ENCODE measurements around the gene NDUFS5. TPM values are rescaled to one million over a fixed set of nuclear protein-coding genes. Genes with fewer than 3 reads are reported as not detected.
"Not testable (repeated sequence)": the region's sequence is repeated elsewhere in the genome, so short reads cannot be mapped to it uniquely, and the experiment has no call there.

NDUFS5 gene
- total RNA-seq, 4 donors from 2014 or later, result 300 to 553 (median 521) TPM

GRCh38 chr1:39051956-39052355 lies 25.8 kb downstream of the NDUFS5 start:
- WGBS, 2 donors (ENCODE audit: low coverage in 1 of 2), result 100% methylated on average over 1 to 3 of the region's 4 CpGs
- TF ChIP-seq POLR2AphosphoS5 (IDR thresholded peaks at IDR 0.05), result no peak
- no peak for TF ChIP-seq EP300 (IDR thresholded peaks at IDR 0.05)
- no peak for TF ChIP-seq POLR2A (IDR thresholded peaks at IDR 0.05)
- no peak for TF ChIP-seq CTCF (IDR thresholded peaks at IDR 0.05)
- peaks cover 0 to 20% of the 10 kb centered on the region in 2 donors for H3K36me3 ChIP-seq
- H3K4me1 ChIP-seq, result peaks cover 0 to 4% (median 0%) of the 10 kb centered on the region in 3 donors
- no peaks in the 10 kb centered on the region for H3K27me3 ChIP-seq
- ATAC-seq, result no peak
- H3K9me3 ChIP-seq, result no peaks in the 10 kb centered on the region
- H3K27ac ChIP-seq, result no peak overlapping the region
- H3K4me3 ChIP-seq, result no peak overlapping the region

- H3K4me1 ChIP-seq, ATAC-seq, H3K9me3 ChIP-seq, H3K27ac ChIP-seq, H3K4me3 ChIP-seq, H3K27me3 ChIP-seq, H3K36me3 ChIP-seq: not testable (repeated sequence)
- 91 to 93% methylated on average over 8 of the region's 8 CpGs for WGBS, 2 donors (ENCODE audit: low coverage in 1 of 2)
Measured at GRCh38 chr1:39055213-39055710, 29.1 kb downstream of the NDUFS5 start.

GRCh38 chr1:39061516-39061915 lies 35.4 kb downstream of the NDUFS5 start:
- H3K36me3 ChIP-seq, H3K27ac ChIP-seq, H3K27me3 ChIP-seq, H3K9me3 ChIP-seq, ATAC-seq, H3K4me3 ChIP-seq, H3K4me1 ChIP-seq: not testable (repeated sequence)
- WGBS, 2 donors (ENCODE audit: low coverage in 1 of 2), result 93% methylated on average over 5 of the region's 7 CpGs; no CpG with 5 or more reads in 1 of the 2 donors

- no peak for ATAC-seq
- Histone ChIP-seq H3K4me3 (no peak overlapping the region), H3K4me1 (no peaks in the 10 kb centered on the region), H3K27ac (no peak overlapping the region), H3K27me3 (no peaks in the 10 kb centered on the region), H3K9me3 (no peaks in the 10 kb centered on the region), H3K36me3 (no peaks in the 10 kb centered on the region)
- WGBS, 2 donors (ENCODE audit: low coverage in 1 of 2), result 54 to 82% methylated on average over 4 of the region's 4 CpGs
- TF ChIP-seq POLR2A (IDR thresholded peaks at IDR 0.05) (no peak), CTCF (IDR thresholded peaks at IDR 0.05) (no peak), POLR2AphosphoS5 (IDR thresholded peaks at IDR 0.05) (no peak), EP300 (IDR thresholded peaks at IDR 0.05) (no peak)
Measured at GRCh38 chr1:39061951-39062350, 35.8 kb downstream of the NDUFS5 start.

GRCh38 chr1:39063191-39063590 lies 37.0 kb downstream of the NDUFS5 start:
- Histone ChIP-seq H3K27me3 (no peaks in the 10 kb centered on the region), H3K9me3 (no peaks in the 10 kb centered on the region), H3K4me3 (no peak overlapping the region), H3K27ac (no peak overlapping the region), H3K4me1 (no peaks in the 10 kb centered on the region), H3K36me3 (no peaks in the 10 kb centered on the region)
- no peak for ATAC-seq
- TF ChIP-seq POLR2AphosphoS5 (IDR thresholded peaks at IDR 0.05) (no peak), EP300 (IDR thresholded peaks at IDR 0.05) (no peak), CTCF (IDR thresholded peaks at IDR 0.05) (no peak), POLR2A (IDR thresholded peaks at IDR 0.05) (no peak)
- 74 to 77% methylated on average over 3 to 5 of the region's 7 CpGs for WGBS, 2 donors (ENCODE audit: low coverage in 1 of 2)

DNA sequence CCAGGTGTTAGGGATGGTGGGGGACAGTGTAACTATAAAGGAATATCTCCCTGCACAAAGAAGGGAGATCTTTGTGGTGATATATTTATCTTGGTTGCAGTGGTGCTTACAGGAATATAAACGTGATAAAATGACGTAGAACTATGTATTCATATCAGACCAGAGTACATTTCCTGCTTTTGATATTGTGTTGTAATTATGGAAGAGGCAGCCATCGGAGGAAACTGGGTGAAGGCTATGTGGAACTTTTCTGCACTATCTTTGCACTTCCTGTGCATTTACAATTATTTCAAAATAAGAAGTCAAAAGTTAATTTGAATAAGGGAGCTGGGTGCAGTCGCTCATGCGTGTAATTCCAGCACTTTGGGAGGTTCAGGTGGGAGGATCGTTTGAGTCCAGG lies 37.6 kb downstream of the NDUFS5 start:
- H3K4me3 ChIP-seq, result no peak overlapping the region
- 48 to 64% methylated on average over 3 to 6 of the region's 6 CpGs for WGBS, 2 donors (ENCODE audit: low coverage in 1 of 2)
- no peaks in the 10 kb centered on the region for H3K36me3 ChIP-seq
- no peak overlapping the region for H3K27ac ChIP-seq
- no peaks in the 10 kb centered on the region for H3K27me3 ChIP-seq
- TF ChIP-seq EP300 (IDR thresholded peaks at IDR 0.05), result no peak
- TF ChIP-seq CTCF (IDR thresholded peaks at IDR 0.05), result no peak
- no peak for TF ChIP-seq POLR2AphosphoS5 (IDR thresholded peaks at IDR 0.05)
- TF ChIP-seq POLR2A (IDR thresholded peaks at IDR 0.05), result no peak
- H3K4me1 ChIP-seq, result no peaks in the 10 kb centered on the region
- no peak for ATAC-seq
- no peaks in the 10 kb centered on the region for H3K9me3 ChIP-seq
